ENCODE results near the gene SRP9. TPM values are rescaled to one million over a fixed set of nuclear protein-coding genes. Genes with fewer than 3 reads are reported as not detected.

Gene SRP9
- total and polyA plus RNA-seq, 2 experiments from 2014 or later, result 640 to 728 TPM

DNA sequence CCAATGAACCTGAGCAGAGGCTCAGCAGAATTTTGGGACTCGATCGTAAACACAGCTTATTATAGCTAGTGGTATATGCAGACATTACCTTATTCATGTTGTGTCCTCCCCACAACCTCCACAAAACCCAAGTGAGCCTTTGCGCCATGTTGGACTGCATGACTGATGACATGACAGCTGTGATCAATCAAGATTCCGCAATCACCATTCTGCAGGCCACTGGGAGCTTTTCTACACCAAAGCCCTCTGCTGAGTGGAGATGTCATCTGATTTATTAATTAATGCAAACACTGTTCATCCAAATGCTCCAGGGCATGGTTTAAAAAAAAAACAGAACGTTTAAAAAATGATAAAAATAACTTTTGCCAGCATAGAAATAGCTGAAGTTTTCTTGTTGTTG is 7.9 kb upstream of the SRP9 start:
- Histone ChIP-seq H3K9me2 (ENCODE audit: insufficient read depth) (no peaks in the 10 kb centered on the region), H3K4me1 (ENCODE audit: insufficient read depth) (peaks cover 40% of the 10 kb centered on the region), H3K79me2 (replicated peaks; ENCODE audit: insufficient read depth) (no peaks in the 10 kb centered on the region), H2AFZ (no peak overlapping the region), H4K20me1 (replicated peaks; ENCODE audit: insufficient read depth) (no peaks in the 10 kb centered on the region), H3K4me2 (no peak overlapping the region), H3K27me3 (ENCODE audit: insufficient read depth) (no peaks in the 10 kb centered on the region), H3K4me3 (no peak overlapping the region), H3F3A (replicated peaks; ENCODE audit: low read depth) (peaks cover 3% of the 10 kb centered on the region; the same call in 1 of the 2 replicates), H3K36me3 (ENCODE audit: insufficient read depth) (no peaks in the 10 kb centered on the region), H3K27ac (ENCODE audit: low read depth) (no peak overlapping the region)
- no peak for ATAC-seq
- Mint-ChIP-seq H3K36me3 (ENCODE audit: low read depth) (no peaks in the 10 kb centered on the region), H3K4me3 (no peak overlapping the region; the same call in 2 of the 3 replicates), H3K9me3 (no peaks in the 10 kb centered on the region), H3K27me3 (ENCODE audit: insufficient read depth, low read depth, poor library complexity) (peaks cover 12% of the 10 kb centered on the region), H3K27ac (no peak overlapping the region), H3K4me1 (peaks cover 54% of the 10 kb centered on the region)
- no peak for TF ChIP-seq EZH2phosphoT487 (IDR thresholded peaks at IDR 0.05; ENCODE audit: unreplicated experiment)
- TF ChIP-seq ZNF331 (CRISPR knock-in tag; IDR thresholded peaks at IDR 0.05; ENCODE audit: low read depth), result no peak
- TF ChIP-seq STAT1 (IDR thresholded peaks at IDR 0.05; ENCODE audit: unreplicated experiment), result no peak
- TF ChIP-seq JUNB (IDR thresholded peaks at IDR 0.05; ENCODE audit: unreplicated experiment), result no peak
- no peak for TF ChIP-seq NANOG (IDR thresholded peaks at IDR 0.05; ENCODE audit: borderline replicate concordance)
- TF ChIP-seq, protein P1, sequence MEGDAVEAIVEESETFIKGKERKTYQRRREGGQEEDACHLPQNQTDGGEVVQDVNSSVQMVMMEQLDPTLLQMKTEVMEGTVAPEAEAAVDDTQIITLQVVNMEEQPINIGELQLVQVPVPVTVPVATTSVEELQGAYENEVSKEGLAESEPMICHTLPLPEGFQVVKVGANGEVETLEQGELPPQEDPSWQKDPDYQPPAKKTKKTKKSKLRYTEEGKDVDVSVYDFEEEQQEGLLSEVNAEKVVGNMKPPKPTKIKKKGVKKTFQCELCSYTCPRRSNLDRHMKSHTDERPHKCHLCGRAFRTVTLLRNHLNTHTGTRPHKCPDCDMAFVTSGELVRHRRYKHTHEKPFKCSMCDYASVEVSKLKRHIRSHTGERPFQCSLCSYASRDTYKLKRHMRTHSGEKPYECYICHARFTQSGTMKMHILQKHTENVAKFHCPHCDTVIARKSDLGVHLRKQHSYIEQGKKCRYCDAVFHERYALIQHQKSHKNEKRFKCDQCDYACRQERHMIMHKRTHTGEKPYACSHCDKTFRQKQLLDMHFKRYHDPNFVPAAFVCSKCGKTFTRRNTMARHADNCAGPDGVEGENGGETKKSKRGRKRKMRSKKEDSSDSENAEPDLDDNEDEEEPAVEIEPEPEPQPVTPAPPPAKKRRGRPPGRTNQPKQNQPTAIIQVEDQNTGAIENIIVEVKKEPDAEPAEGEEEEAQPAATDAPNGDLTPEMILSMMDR (conservative IDR thresholded peaks at IDR 0.05; ENCODE audit: low read depth in 2 of 2), result no peak
- TF ChIP-seq CREB1 (CRISPR knock-in tag; IDR thresholded peaks at IDR 0.05; ENCODE audit: low read depth), result no peak
- TF ChIP-seq ZNF114 (CRISPR knock-in tag; IDR thresholded peaks at IDR 0.05), result no peak
- TF ChIP-seq, protein P2, sequence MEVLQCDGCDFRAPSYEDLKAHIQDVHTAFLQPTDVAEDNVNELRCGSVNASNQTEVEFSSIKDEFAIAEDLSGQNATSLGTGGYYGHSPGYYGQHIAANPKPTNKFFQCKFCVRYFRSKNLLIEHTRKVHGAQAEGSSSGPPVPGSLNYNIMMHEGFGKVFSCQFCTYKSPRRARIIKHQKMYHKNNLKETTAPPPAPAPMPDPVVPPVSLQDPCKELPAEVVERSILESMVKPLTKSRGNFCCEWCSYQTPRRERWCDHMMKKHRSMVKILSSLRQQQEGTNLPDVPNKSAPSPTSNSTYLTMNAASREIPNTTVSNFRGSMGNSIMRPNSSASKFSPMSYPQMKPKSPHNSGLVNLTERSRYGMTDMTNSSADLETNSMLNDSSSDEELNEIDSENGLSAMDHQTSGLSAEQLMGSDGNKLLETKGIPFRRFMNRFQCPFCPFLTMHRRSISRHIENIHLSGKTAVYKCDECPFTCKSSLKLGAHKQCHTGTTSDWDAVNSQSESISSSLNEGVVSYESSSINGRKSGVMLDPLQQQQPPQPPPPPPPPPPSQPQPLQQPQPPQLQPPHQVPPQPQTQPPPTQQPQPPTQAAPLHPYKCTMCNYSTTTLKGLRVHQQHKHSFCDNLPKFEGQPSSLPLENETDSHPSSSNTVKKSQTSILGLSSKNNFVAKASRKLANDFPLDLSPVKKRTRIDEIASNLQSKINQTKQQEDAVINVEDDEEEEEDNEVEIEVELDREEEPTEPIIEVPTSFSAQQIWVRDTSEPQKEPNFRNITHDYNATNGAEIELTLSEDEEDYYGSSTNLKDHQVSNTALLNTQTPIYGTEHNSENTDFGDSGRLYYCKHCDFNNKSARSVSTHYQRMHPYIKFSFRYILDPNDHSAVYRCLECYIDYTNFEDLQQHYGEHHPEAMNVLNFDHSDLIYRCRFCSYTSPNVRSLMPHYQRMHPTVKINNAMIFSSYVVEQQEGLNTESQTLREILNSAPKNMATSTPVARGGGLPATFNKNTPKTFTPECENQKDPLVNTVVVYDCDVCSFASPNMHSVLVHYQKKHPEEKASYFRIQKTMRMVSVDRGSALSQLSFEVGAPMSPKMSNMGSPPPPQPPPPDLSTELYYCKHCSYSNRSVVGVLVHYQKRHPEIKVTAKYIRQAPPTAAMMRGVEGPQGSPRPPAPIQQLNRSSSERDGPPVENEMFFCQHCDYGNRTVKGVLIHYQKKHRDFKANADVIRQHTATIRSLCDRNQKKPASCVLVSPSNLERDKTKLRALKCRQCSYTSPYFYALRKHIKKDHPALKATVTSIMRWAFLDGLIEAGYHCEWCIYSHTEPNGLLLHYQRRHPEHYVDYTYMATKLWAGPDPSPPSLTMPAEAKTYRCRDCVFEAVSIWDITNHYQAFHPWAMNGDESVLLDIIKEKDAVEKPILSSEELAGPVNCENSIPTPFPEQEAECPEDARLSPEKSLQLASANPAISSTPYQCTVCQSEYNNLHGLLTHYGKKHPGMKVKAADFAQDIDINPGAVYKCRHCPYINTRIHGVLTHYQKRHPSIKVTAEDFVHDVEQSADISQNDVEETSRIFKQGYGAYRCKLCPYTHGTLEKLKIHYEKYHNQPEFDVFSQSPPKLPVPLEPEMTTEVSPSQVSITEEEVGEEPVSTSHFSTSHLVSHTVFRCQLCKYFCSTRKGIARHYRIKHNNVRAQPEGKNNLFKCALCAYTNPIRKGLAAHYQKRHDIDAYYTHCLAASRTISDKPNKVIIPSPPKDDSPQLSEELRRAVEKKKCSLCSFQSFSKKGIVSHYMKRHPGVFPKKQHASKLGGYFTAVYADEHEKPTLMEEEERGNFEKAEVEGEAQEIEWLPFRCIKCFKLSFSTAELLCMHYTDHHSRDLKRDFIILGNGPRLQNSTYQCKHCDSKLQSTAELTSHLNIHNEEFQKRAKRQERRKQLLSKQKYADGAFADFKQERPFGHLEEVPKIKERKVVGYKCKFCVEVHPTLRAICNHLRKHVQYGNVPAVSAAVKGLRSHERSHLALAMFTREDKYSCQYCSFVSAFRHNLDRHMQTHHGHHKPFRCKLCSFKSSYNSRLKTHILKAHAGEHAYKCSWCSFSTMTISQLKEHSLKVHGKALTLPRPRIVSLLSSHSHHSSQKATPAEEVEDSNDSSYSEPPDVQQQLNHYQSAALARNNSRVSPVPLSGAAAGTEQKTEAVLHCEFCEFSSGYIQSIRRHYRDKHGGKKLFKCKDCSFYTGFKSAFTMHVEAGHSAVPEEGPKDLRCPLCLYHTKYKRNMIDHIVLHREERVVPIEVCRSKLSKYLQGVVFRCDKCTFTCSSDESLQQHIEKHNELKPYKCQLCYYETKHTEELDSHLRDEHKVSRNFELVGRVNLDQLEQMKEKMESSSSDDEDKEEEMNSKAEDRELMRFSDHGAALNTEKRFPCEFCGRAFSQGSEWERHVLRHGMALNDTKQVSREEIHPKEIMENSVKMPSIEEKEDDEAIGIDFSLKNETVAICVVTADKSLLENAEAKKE (CRISPR knock-in tag; IDR thresholded peaks at IDR 0.05), result no peak
- TF ChIP-seq, protein P3, sequence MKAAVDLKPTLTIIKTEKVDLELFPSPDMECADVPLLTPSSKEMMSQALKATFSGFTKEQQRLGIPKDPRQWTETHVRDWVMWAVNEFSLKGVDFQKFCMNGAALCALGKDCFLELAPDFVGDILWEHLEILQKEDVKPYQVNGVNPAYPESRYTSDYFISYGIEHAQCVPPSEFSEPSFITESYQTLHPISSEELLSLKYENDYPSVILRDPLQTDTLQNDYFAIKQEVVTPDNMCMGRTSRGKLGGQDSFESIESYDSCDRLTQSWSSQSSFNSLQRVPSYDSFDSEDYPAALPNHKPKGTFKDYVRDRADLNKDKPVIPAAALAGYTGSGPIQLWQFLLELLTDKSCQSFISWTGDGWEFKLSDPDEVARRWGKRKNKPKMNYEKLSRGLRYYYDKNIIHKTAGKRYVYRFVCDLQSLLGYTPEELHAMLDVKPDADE (IDR thresholded peaks at IDR 0.05), result no peak
- TF ChIP-seq EZH2 (IDR thresholded peaks at IDR 0.05; ENCODE audit: low read depth, unreplicated experiment), result no peak
- TF ChIP-seq, protein P4, sequence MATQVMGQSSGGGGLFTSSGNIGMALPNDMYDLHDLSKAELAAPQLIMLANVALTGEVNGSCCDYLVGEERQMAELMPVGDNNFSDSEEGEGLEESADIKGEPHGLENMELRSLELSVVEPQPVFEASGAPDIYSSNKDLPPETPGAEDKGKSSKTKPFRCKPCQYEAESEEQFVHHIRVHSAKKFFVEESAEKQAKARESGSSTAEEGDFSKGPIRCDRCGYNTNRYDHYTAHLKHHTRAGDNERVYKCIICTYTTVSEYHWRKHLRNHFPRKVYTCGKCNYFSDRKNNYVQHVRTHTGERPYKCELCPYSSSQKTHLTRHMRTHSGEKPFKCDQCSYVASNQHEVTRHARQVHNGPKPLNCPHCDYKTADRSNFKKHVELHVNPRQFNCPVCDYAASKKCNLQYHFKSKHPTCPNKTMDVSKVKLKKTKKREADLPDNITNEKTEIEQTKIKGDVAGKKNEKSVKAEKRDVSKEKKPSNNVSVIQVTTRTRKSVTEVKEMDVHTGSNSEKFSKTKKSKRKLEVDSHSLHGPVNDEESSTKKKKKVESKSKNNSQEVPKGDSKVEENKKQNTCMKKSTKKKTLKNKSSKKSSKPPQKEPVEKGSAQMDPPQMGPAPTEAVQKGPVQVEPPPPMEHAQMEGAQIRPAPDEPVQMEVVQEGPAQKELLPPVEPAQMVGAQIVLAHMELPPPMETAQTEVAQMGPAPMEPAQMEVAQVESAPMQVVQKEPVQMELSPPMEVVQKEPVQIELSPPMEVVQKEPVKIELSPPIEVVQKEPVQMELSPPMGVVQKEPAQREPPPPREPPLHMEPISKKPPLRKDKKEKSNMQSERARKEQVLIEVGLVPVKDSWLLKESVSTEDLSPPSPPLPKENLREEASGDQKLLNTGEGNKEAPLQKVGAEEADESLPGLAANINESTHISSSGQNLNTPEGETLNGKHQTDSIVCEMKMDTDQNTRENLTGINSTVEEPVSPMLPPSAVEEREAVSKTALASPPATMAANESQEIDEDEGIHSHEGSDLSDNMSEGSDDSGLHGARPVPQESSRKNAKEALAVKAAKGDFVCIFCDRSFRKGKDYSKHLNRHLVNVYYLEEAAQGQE (IDR thresholded peaks at IDR 0.05; ENCODE audit: unreplicated experiment), result no peak
- DNase-seq (ENCODE audit: low spot score), result no peak

Measured in GM23338 (cell line).